ENCODE measurements around the gene PAF1. TPM values are rescaled to one million over a fixed set of nuclear protein-coding genes. Genes with fewer than 3 reads are reported as not detected.

The PAF1 gene
- total and polyA plus RNA-seq, 12 donors, result 46.8 to 86.9 (median 52.9) TPM

GRCh38 chr19:39336483-39336882, 54.4 kb downstream of the PAF1 start:
- intact Hi-C loops (cut with DNase I), result no loop called here
- H3K27me3 ChIP-seq, result no peaks in the 10 kb centered on the region
- TF ChIP-seq POLR2A (IDR thresholded peaks at IDR 0.05), result no peak
- peak overlapping the region in 2 of 5 donors; percentile 38 to 87 for H3K27ac ChIP-seq
- 52 to 66% (median 60%) methylated on average over 3 of the region's 3 CpGs for WGBS, 4 donors
- no peaks in the 10 kb centered on the region for H3K9me3 ChIP-seq (replicated peaks in 1 of 3)
- H3K4me3 ChIP-seq, result no peak overlapping the region
- no peak for DNase-seq
- H3K36me3 ChIP-seq (replicated peaks in 1 of 2), result no peaks in the 10 kb centered on the region
- H3K4me1 ChIP-seq (replicated peaks in 1 of 2), result peaks cover 0 to 13% of the 10 kb centered on the region in 2 donors

Small RNA genes within 50 kb of the gene (microRNA-seq; reads per million reads assigned to microRNA genes)
- gene MIR4530, result 0 to 0.89 (median 0.85) reads per million in 3 donors

Small RNA genes within 50 kb of the gene (small RNA-seq; reads per million reads assigned to genes)
- gene AC011445.2 (0 to 0.17 reads per million in 2 donors), gene MIR4530 (0 to 0.36 reads per million in 2 donors), gene RN7SL566P (0 reads per million in 2 donors)

Other genes starting within 250 kb of the PAF1 start
- under 1 TPM in 3 of 9 donors, not detected in 6; 0.11 to 0.78 (median 0.11) TPM for gene NCCRP1, start 194.1 kb downstream of the PAF1 start, total RNA-seq
- under 1 TPM in 2 of 3 donors, not detected in 1; 0.10 to 0.32 TPM for gene NCCRP1, start 194.1 kb downstream of the PAF1 start, polyA plus RNA-seq
- gene SYCN, start 186.8 kb downstream of the PAF1 start, total RNA-seq, result under 1 TPM in 3 of 9 donors, not detected in 6; 0.43 to 0.76 (median 0.67) TPM
- gene SYCN, start 186.8 kb downstream of the PAF1 start, polyA plus RNA-seq, result not detected
- gene IFNL3, start 146.1 kb downstream of the PAF1 start, total RNA-seq, result not detected
- gene IFNL3, start 146.1 kb downstream of the PAF1 start, polyA plus RNA-seq, result not detected
- gene IFNL4, start 142.2 kb downstream of the PAF1 start, total RNA-seq, result not detected
- gene IFNL4, start 142.2 kb downstream of the PAF1 start, polyA plus RNA-seq, result not detected
- not detected for gene IFNL2, start 122.7 kb downstream of the PAF1 start, total RNA-seq
- not detected for gene IFNL2, start 122.7 kb downstream of the PAF1 start, polyA plus RNA-seq
- not detected for gene IFNL1, start 94.7 kb downstream of the PAF1 start, total RNA-seq
- gene IFNL1, start 94.7 kb downstream of the PAF1 start, polyA plus RNA-seq, result not detected
- 1 to 10 TPM in 2 of 9 donors, under 1 TPM in 7; 0.34 to 1.4 (median 0.69) TPM for gene LRFN1, start 70.2 kb downstream of the PAF1 start, total RNA-seq
- 1 to 10 TPM in 1 of 3 donors, under 1 TPM in 2; 0.15 to 1.8 (median 0.74) TPM for gene LRFN1, start 70.2 kb downstream of the PAF1 start, polyA plus RNA-seq
- 10 to 100 TPM; 13.4 to 45.8 (median 35.2) TPM for gene GMFG, start 55.1 kb downstream of the PAF1 start, total RNA-seq
- 10 to 100 TPM; 22.6 to 92.5 (median 76.2) TPM for gene GMFG, start 55.1 kb downstream of the PAF1 start, polyA plus RNA-seq
- 100 to 1,000 TPM in 3 of 9 donors, 10 to 100 TPM in 6; 37.9 to 111 (median 98.5) TPM for gene SAMD4B, start 48.7 kb downstream of the PAF1 start, total RNA-seq
- 100 to 1,000 TPM in 2 of 3 donors, 10 to 100 TPM in 1; 50.0 to 280 (median 211) TPM for gene SAMD4B, start 48.7 kb downstream of the PAF1 start, polyA plus RNA-seq
- gene MED29, start 272 bp upstream of the PAF1 start, total RNA-seq, result 100 to 1,000 TPM in 1 of 9 donors, 10 to 100 TPM in 8; 36.1 to 221 (median 64.0) TPM
- gene MED29, start 272 bp upstream of the PAF1 start, polyA plus RNA-seq, result 10 to 100 TPM; 43.6 to 49.6 (median 49.2) TPM
- 100 to 1,000 TPM in 3 of 9 donors, 10 to 100 TPM in 5, 1 to 10 TPM in 1; 5.7 to 187 (median 81.8) TPM for gene ZFP36, start 15.7 kb upstream of the PAF1 start, total RNA-seq
- gene ZFP36, start 15.7 kb upstream of the PAF1 start, polyA plus RNA-seq, result 100 to 1,000 TPM in 2 of 3 donors, 10 to 100 TPM in 1; 64.8 to 193 (median 113) TPM
- gene PLEKHG2, start 21.6 kb upstream of the PAF1 start, total RNA-seq, result 10 to 100 TPM in 8 of 9 donors, 1 to 10 TPM in 1; 9.6 to 23.4 (median 17.8) TPM
- 10 to 100 TPM in 2 of 3 donors, 1 to 10 TPM in 1; 3.6 to 44.8 (median 16.3) TPM for gene PLEKHG2, start 21.6 kb upstream of the PAF1 start, polyA plus RNA-seq
- gene RPS16, start 44.8 kb upstream of the PAF1 start, total RNA-seq, result 1,000 to 10,000 TPM in 6 of 9 donors, 100 to 1,000 TPM in 3; 229 to 1,939 (median 1,252) TPM
- 1,000 to 10,000 TPM; 1,071 to 2,033 (median 1,152) TPM for gene RPS16, start 44.8 kb upstream of the PAF1 start, polyA plus RNA-seq
- 100 to 1,000 TPM in 3 of 9 donors, 10 to 100 TPM in 6; 42.0 to 145 (median 85.3) TPM for gene SUPT5H, start 54.5 kb upstream of the PAF1 start, total RNA-seq
- 100 to 1,000 TPM; 107 to 612 (median 233) TPM for gene SUPT5H, start 54.5 kb upstream of the PAF1 start, polyA plus RNA-seq
- gene TIMM50, start 89.7 kb upstream of the PAF1 start, total RNA-seq, result 10 to 100 TPM; 52.8 to 93.4 (median 65.0) TPM
- 100 to 1,000 TPM in 2 of 3 donors, 10 to 100 TPM in 1; 77.7 to 147 (median 118) TPM for gene TIMM50, start 89.7 kb upstream of the PAF1 start, polyA plus RNA-seq
- under 1 TPM in 1 of 9 donors, not detected in 8; 0.17 TPM for gene DLL3, start 107.8 kb upstream of the PAF1 start, total RNA-seq
- gene DLL3, start 107.8 kb upstream of the PAF1 start, polyA plus RNA-seq, result under 1 TPM in 1 of 3 donors, not detected in 2; 0.10 TPM
- not detected for gene SELENOV, start 124.0 kb upstream of the PAF1 start, total RNA-seq
- not detected for gene SELENOV, start 124.0 kb upstream of the PAF1 start, polyA plus RNA-seq
- 1 to 10 TPM; 1.6 to 6.7 (median 3.8) TPM for gene EID2B, start 141.7 kb upstream of the PAF1 start, total RNA-seq
- gene EID2B, start 141.7 kb upstream of the PAF1 start, polyA plus RNA-seq, result 1 to 10 TPM; 2.7 to 4.3 (median 3.8) TPM
- gene EID2, start 149.1 kb upstream of the PAF1 start, total RNA-seq, result 10 to 100 TPM; 13.9 to 32.9 (median 25.3) TPM
- 10 to 100 TPM; 19.2 to 31.7 (median 27.8) TPM for gene EID2, start 149.1 kb upstream of the PAF1 start, polyA plus RNA-seq
- gene LGALS13, start 211.4 kb upstream of the PAF1 start, total RNA-seq, result not detected
- not detected for gene LGALS13, start 211.4 kb upstream of the PAF1 start, polyA plus RNA-seq

All from adrenal gland (tissue), 12 donors.